HG03039 (cell line): ENCODE results near the gene WBP2NL.

ENCODE experiments used
- ATAC-seq: cut with Tn5 transposase; IDR thresholded peaks from one replicate; pipeline ENCODE4 v1.9.1; 2021; ENCODE audit warnings: mild to moderate bottlenecking, moderate library complexity; ENCODE audit not compliant: unreplicated experiment

WBP2NL gene

DNA sequence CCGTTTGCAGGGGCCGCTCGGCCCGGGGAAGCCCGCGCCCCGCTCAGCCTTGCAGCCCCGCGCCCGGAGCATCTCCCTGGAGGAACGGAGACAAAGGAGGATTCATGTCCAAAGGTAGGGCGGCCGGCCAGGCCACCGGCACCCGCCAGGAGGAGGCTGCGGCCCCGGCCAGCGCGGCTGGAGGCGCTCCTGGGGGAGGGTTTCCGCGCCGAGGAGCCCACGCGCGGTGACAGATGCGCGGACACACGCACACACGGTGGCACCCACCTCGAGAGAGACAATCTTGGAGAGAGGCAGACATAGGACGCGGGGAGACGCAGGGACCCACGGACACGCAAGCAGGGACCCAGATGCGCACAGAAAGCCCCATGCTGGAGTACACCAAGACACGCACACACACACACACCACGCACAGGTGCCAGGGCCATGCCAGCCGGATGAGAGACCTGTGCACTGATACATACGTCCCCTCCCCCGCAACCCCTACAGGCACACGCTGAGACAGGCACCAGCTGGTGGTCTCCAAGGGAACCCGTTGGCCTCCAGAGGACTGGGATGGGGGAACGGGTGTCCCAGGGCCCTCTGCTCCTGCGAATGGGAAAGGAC lies 21.5 kb upstream of the WBP2NL start:
- ATAC-seq, result no peak

DNA sequence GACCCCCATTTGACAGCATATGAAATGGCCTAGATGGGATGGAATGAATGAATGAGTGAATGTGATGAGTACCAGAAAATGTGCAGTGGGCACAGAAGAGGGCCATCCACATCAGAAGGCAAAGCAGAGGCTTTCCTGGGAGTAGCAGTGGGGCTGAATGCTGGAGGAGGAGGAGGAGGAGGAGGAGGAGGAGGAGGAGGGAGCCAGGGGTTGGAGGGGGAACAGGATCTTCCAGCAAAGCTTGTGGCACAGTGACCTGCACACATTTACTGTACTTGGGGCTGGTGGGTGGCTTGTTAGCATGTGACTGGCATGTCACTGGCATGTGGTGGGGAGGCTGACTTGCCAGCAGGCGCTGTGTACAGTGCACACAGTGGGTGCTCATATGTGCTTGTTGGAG lies 19.9 kb upstream of the WBP2NL start:
- no peak for ATAC-seq

DNA sequence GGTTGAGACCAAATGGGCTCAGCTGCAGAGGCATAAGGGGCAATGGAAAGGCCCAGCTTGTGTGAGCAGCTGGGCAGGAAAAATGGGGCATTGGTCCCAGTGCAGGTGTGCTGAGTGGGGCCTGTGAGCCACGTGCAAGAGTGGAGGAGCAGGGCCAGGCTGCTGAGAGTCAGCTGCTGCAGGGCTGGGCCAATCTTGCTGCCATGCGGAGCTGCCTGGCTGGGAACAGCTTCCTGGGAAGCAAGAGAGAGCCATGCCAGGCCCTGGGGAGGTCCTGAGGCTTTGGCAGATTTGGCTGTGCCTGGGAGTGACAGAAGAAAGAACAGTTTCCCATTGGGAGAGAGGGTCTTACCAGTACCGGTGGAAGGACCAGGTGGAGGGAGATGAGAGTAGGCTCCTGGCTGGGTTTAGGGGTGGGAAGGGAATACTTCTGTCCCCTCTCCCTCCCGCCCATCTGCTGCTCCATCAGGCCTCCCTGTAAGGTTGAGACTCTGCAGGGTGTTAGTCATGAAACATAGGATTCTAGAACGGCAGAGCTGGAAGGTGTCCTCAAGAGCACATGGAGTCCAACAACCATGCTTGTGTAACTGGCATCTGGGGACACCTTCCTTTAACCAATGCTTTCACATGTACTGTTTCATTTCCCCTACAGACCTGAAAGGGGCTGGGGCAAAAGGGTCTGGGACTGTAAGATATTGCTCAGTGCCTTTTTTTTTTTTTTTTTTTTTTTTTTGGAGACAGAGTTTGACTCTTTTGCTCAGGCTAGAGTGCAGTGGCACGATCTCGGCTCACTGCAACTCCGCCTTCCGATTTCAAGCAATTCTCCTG lies 19.0 kb upstream of the WBP2NL start:
- ATAC-seq, result no peak

DNA sequence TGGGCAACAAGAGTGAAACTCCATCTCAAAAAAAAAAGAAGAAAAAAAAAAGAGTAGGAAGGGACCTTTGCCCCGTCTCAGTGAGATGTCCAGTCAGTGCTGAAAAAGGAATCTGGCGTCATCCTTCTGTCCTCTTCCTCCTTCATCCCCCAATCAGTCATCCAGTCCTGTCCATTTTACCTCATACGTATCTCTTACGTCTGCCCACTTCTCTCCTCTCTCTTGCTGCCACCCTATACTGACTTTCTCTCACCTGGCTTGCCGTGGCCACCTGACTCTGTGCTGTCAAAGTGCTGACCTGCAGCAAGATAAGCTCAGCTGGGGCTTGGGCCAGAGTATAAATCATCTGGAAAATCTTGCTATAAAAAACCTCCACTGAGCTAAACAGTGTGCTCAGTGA lies 15.7 kb upstream of the WBP2NL start:
- ATAC-seq, result no peak

DNA sequence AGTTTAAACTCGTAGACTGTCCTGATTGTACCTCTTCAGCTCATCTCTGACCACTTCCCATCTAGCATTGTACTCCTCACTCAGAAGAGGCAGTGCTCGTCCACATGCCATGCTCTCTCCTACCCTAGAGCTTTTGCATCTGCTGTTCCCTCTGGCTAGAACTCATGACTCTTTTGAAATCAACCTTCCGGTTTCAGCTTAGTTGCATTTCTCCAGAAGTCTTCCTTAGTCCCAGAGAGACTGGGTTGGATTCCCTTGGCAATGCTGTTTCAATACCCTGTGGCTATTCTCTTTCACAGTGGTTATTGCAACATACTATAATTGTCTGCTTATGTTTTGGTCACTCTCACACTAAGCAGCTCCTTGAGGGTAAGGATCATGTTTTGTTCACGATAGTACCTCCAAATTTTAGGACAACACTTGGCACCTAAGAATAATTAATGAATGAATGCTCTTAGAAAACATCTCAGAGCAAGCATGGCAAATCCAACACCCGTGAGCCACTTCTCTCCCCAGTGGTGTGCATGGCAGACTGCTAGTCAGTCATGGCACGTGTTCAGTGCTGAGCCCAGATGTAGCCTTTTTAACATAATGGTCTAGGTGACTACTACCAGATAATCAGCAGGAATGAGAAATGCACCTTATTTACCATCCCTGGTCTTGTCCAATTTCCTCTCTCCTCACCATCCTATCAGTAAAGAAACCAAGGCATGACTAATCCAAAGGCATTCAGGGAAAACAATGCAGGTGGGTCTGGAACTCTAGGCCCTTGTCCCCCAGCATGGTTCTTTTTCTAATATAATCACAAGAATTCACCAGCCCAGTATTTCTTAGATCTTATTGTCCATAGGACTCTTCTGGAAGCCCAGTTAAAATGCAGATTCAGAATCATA lies 14.8 kb upstream of the WBP2NL start:
- no peak for ATAC-seq

DNA sequence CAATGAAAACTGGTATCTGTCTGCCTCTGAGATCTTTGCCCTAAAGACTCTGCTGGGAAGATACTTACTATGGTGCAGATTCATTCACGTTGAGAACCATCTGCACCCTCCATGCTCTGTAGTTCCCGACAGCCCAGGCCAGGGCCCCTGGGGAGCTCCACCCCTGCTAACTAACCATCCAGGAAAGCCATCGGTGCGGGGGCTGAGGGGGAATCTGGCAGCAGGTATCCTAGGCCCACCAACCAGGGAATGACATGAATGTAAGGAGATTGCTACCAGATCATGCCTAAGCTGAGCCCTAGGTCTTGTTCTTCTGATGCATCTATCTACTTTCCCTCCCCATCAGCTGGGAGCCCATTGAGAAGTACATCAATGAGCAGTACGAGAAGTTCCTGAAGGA lies 11.3 kb upstream of the WBP2NL start:
- ATAC-seq, result no peak

DNA sequence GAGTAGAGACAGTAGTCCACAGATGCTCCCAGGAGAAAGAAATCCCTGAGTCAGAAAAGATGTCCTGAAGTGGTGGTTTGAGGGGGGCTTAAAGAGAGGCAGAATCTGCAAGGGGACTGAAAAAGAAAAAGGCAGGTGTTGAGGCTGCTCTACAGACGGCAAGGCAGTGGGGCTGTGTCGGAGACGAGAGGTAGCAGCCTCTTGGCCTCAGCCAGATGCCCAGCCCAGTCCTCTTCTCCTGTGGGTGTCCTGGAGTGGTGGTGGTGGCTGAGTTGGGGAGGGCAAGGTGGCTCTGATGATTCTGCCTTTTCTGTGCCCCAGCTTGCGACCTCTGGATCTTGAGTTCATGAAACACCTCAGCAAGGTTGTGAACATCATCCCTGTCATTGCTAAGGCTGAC lies 9.3 kb upstream of the WBP2NL start:
- ATAC-seq, result no peak

DNA sequence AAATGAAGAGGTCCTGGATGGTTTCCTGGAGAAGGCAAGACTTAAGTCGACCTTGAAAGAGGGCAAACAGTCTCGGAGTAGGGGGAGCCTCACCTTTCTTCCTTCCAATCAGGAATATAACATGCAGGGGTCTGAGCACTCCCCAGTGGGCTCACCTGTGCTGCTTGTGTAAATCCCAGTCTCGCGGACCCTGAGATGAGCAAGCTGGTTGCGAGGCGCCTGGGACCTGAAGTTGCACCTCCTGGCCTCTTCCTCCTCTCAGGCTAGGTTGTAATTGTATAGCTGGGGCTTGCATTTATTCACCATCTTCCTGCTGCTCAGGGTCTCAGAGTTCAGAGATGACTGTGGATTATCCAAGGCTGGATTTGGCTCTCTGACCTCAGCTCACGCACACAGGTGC lies 7.5 kb upstream of the WBP2NL start:
- ATAC-seq, result no peak

DNA sequence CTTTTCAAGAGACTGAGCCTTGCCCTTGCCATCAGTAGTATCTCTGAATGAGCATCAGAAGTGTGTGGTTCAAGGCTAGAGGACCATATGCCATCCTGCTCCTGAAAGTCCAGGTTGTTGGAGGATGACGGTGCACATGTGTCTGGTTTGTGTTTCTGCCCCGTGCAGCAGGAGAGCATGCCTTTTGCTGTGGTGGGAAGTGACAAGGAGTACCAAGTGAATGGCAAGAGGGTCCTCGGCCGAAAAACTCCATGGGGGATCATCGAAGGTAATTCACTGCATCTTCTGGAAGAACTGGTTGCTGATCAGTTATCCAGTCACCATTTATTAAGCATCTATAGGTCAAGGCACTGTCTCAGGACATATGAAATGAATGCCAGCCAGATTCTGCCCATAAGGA lies 6.1 kb upstream of the WBP2NL start:
- no peak for ATAC-seq

DNA sequence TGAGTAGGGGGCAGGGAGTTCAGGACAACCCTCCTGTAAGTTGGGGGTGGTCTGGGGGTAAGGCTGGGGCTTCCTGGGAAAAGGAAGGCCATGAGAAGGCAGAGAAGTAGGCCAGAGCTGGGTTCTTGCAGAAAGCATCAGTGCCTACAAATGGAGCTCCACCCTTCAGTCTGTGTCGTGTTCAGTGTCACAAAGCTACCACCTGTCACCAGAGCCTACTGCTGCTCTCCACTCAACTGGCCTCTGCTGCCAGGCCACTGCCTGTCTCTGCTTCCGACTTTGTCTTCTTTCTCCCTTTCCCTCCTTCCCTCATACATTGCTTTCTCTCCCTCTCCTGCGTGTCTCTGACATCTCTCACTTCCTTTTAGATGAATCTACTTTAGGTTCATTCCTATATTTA lies 3.4 kb upstream of the WBP2NL start:
- ATAC-seq, result no peak

DNA sequence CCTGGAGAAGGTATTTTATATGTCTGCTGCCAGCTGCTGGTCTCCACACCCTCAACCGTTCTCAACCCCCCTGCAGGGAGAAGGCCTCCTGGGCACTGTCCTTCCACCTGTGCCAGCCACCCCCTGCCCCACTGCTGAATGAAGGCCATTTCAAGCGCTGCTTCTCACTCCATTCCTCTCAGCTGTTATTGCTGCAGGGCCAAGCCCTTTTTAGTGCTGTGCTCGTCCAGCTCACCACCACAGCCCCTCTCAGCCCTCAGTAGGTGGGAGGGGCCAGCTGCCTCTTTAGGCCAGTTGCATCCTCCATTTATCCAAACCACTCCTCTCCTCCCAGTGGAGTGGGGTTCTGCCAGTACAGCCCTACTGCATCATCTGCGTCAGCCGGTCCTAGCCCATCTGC lies 1.8 kb upstream of the WBP2NL start:
- ATAC-seq, result no peak

DNA sequence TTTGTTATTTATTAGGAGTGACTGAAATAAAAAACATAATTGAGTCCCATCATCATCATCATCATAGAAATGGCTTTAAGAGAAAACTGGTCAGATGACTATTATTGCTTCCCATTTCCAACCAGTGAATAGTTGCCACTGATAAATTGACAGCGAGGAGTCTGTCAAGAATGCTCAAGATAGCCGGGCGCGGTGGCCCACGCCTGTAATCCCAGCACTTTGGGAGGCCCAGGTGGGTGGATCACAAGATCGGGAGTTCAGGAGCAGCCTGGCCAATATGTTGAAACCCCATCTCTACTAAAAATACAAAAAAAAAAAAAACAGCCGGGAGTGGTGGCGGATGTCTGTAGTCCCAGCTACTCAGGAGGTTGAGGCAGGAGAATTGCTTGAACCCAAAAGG lies 1.9 kb downstream of the WBP2NL start:
- no peak for ATAC-seq

DNA sequence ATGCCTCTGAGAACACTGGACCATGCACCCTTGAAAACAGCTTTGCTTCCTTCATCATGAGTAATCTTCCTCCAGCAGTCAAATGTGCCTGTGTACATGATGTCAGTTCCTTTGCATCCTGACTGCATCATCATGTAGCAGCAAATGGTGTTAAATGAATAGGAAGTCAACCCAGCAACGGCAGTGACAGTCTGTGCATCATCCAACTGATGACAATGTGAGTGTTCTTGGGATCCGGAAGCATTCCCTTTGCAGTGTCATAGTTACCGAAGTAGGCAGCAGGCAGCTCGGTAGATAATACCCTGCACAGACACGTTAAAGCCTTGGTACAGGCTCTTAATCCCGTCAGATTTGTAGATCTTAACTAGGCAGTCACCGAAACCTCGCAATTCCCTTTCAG lies 2.5 kb downstream of the WBP2NL start:
- no peak for ATAC-seq

DNA sequence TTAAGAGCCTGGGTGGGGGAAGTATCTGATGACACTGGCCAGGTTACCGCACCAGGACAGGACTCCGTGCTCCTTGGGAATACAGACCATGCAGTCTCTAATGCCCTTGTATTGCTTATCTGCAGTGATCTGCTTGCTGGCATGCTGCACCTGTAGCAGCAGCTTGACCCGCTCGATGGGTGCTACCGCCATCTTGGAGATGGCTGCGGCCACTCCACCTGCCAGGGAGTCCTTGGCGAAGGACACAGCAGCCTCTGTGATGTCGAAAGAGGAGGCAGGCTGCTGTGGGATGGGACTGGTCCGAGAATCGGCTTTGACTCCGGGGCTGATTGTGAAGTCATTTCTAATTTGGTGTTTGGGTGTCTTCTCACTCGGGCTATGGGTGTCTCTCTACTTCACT lies 3.1 kb downstream of the WBP2NL start:
- ATAC-seq, result no peak

DNA sequence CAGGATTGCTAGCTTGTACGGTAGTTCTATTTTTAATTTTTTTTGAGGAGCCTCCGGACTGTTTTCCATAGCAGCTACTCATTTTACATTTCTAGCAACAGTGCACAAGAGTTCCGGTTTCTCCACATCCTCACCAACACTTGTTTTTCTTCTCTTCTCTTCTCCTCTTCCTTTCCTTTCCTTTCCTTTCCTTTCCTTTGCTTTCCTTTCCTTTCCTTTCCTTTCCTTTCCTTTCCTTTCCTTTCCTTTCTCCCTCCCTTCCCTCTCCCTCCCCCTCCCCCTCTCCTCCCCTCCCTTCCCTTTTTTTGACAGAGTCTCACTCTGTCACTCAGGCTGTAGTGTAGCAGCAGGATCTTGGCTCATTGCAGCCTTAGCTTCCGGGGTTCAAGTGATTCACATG lies 9.3 kb downstream of the WBP2NL start:
- no peak for ATAC-seq

DNA sequence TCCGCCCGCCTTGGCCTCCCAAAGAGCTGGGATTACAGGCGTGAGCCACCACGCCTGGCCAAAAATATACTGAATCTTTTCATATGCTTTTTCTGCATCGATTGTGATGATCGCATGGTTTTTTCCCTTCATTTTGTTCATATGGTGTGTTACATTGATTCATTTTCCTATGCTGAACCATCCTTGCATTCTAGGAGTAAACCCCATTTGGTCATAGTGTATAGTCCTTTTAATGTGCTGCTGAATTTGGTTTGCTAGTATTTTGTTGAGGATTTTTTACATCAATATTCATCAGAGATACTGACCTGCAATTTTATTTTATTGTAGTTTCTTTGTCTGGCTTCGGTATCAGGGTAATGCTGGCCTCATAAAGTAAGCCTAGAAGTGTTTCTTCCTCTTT lies 12.2 kb downstream of the WBP2NL start:
- no peak for ATAC-seq

DNA sequence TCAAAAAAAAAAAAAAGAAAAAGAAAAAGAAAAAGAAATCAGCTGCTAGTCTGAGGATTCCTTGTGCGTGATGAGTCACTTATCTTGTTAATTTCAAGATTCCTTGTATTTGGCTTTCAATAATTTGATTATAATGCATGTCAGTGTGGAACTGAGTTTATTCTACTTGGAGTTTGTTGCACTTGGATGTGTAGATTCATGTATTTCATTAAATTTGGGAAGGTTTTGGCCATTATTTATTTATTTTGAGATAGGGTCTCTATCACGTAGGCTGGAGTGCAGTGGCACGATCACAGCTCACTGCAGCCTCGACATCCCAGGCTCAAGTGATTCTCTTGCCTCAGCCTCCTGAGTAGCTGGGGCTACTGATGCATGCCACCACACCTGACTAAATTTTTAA lies 14.8 kb downstream of the WBP2NL start:
- no peak for ATAC-seq

DNA sequence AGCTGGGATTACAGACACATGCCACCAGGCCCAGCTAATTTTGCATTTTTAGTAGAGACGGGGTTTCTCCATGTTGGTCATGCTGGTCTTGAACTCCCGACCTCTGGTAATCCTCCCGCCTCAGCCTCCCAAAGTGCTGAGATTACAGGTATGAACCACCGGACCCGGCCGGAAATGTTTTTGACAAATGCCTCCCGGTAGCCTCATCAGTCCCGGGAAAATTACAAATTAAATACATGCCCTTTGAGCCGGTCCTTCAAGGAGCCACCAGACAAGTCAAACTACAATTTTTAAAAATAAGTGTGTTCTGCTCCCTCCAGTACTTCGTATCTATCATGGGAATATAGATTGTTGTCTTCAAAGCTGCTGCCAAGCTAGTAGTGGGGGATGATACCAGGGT lies 17.5 kb downstream of the WBP2NL start:
- ATAC-seq, result no peak

DNA sequence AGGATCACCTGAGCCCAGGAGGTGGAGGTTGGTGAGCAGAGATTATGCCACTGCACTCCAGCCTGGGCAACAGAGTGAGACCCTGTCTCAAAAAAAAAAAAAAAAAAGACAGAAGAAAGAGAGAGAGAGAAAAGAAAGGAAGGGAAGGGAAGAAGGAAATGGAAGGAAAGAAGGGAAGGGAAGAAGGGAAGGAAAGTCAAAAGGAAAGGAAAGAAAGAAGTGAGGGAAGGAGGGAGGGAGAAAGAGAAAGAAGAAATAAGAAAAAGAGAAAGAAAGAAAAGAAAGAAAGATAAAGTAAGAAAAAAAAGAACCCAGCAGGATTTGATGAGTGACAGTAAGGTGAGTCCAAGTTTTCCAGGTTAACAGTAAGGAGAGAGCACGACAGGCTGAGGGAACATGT lies 19.6 kb downstream of the WBP2NL start:
- no peak for ATAC-seq

DNA sequence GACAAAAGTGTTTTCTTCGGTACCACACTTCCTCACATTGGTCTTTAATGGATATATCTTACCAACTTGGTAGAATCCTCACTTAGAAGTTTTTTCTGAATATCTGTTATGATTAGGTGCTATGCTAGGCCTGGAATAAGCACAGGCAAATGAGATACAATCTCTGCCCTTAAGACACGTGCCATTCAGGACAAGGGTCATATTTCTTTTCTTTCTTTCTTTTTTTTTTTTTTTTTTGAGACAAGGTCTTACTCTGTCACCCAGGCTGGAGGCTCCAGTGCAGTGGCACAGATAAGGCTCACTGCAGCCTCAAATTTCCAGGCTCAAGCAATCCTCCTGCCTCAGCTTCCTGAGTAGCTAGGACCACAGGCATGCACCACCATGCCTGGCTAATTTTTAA lies 23.0 kb downstream of the WBP2NL start:
- no peak for ATAC-seq

DNA sequence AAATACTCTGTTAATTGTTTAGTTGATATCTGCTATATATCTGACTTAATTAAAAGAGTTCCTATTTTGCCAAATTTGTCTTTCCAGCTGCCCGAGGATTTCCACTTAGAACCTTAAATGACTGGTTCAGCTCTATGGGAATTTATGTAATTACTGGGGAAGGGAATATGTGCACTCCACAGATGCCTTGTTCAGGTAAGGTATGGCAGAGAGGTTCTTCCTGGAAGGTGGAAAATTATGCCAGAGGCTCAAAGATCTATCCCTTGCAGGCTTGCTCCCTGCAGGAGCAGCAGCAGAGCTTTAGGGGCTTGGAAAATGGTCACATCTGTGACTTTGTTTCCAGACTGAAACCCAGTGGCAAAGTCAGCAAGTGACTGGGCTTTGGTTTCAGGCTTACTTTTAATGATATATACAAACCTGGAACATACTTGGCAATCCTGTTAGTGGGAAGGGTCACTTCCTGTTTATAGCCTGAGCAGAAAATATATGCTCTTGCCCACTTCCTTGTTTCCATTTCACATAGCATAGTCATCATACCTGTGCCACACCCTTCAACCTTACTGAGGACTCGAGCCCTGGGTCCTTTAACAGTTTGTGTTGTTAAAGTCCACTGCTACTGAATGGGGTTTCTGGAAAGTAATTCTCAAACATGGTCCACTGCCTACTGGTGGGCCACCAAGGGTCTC lies 23.7 kb downstream of the WBP2NL start:
- ATAC-seq, result no peak
